ENCODE measurements around the gene PMM2.
"Not testable (repeated sequence)": the region's sequence is repeated elsewhere in the genome, so short reads cannot be mapped to it uniquely, and the experiment has no call there.

The PMM2 gene

DNA sequence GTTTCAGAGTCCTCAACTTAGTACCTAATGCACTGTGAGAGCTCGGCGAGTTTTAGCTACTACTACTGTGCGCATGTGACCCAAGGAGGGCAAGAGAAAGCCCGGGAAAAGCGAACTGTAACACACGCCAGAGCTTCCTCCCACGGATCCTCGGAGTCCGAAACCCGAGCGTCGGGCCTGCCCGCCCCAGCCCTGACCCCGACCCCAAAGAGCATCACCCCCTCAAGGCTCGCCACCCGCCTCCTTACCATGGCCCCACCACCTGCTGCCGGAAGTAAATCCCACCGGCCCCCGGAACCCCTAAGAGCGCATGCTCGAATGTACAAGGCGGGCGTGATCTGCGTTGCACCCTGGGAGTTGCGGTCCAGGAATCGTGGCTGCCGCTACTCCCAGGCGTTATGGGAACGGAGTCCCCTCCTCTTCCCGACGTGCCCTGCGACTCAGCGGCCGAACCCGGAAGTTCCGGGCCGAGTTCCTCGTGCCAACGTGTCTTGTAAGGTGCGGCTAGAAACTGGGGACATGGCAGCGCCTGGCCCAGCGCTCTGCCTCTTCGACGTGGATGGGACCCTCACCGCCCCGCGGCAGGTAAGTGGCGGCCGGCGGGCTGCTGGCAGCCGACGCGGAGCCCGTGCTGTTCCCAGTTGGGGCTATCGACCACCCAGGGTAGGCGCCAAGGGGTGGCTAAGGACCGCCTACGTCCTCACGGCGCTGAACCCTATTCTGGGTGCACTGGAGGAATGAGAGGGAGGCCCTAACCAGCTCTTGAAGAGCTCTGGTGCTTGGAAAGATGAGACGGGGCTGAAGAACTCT, at the start of gene PMM2, which contains the start of gene TMEM186:
TSS of gene PMM2 (plus strand) at position 476 of the 810 bp plus-strand sequence. CDS start at position 520, 44 bp downstream.
TSS of gene TMEM186 (minus strand) at position 276 of the 810 bp plus-strand sequence. CDS start at position 251, 25 bp downstream.
- DNase-seq (ENCODE audit: low read depth, low spot score), result peak; percentile 91

DNA sequence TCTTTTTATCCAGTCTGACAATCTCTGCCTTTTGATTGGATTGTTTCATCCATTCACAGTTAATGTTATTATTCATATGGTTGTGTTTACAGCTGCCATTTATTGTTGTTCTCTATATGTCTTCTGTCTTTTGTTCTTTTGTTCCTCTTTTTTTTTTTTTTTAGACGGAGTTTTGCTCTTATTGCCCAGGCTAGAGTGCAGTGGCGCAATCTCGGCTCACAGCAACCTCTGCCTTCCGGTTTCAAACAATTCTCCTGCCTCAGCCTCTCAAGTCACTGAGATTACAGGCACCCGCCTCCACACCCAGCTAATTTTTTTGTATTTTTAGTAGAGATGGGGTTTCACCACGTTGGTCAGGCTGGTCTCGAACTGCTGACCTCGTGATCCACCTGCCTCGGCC, 48.7 kb upstream of the PMM2 start:
- DNase-seq (ENCODE audit: low read depth, low spot score), result not testable (repeated sequence)

DNA sequence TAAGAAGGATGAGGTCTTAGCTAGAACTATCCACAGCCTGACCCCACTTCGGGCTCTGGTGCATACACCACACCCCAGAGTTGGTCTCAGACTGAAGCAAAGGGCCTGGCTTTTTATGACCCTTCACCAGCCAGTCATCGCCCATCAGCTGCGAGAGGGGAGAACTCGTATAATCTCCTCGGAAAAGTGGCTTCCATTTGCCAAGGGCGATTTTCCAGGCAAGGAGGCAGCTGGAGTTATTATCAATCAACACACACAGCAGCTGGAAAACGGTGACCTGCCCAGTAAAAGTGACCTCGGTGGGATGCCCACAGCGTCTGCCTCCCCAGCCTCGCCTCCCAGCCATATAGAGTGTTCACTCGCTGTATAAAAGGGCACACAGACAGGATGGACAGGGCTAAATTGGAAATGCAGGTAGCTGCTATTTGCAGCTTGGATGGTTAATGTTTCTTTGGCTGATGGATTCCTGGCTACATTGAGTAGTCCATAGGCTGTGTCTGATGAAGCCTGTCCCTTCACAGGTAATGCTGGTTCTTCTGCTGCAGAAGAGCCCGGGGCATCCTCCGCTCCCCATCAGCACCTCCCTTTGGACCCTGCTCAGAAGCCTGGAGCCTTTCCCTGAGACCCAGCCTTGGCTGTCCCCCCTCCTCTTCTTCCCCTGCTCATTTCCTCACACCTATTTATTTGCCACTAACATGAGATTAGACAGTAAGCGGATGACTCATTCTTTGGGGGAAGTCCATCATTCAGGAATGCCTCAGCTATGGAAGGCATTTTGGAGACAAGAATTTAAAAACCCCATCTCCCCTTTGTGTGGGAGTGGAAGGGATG, 45.9 kb upstream of the PMM2 start:
- DNase-seq (ENCODE audit: low read depth, low spot score), result no peak

DNA sequence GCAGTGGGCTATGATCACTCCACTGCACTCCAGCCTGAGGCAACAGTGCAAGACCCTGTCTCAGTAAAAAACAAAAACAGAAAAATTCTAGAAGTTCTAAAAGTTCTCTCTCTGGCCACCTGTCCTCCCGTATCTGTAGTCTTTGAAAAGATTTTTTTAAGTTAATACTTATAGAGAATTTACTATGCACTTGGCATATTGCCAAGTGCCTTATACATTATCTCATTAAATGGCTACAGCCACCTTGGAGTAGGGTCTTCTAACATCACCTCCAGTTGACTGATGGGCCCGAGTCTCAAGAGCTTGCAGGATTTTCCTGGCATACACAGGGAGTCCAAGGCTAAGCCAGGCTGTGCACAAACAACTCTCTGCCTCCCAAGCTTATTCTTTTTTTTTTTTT, 44.9 kb upstream of the PMM2 start:
- DNase-seq (ENCODE audit: low read depth, low spot score), result no peak

GRCh38 chr16:8753416-8754054, 44.1 kb upstream of the PMM2 start:
- DNase-seq (ENCODE audit: low read depth, low spot score), result no peak

DNA sequence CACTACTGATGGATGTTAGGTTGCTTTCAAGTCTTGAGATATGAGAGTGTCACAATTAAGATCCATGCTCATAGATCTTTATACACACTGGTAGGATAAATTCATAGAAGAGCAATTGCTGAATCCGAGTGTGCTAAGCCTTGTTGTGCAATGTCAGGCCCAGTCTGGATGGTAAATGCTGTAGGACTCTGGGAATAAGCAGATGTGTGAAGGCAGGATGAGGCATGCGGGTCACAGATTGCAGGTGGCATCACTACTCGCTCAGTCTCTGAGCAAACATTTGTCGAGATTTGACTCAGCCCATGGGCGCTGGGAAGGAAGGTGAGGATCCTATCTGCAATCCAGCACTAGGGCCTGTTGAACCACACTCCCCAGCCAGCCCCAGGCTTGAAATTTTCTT, 40.9 kb upstream of the PMM2 start:
- no peak for DNase-seq (ENCODE audit: low read depth, low spot score)

GRCh38 chr16:8758022-8758421, 39.6 kb upstream of the PMM2 start:
- no peak for DNase-seq (ENCODE audit: low read depth, low spot score)

DNA sequence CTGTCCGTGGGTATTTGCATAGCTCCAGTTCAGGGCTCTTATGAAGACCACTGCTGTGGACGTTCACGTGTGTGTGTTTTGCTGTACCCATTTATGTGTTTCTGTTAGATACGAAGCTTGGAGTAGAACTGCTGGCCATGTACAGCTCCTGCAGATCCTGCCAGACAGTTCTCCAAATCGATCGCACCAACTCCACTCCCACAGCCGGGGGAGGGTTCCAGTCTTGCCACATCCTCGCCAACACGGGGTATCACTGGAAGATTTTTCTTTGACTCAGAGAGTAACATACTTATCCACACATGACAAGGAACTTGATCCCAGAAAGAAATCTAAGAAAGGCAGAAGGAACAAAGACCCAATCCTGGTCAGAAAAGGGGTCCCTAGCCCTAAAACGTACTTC, 37.6 kb upstream of the PMM2 start:
- no peak for DNase-seq (ENCODE audit: low read depth, low spot score)

DNA sequence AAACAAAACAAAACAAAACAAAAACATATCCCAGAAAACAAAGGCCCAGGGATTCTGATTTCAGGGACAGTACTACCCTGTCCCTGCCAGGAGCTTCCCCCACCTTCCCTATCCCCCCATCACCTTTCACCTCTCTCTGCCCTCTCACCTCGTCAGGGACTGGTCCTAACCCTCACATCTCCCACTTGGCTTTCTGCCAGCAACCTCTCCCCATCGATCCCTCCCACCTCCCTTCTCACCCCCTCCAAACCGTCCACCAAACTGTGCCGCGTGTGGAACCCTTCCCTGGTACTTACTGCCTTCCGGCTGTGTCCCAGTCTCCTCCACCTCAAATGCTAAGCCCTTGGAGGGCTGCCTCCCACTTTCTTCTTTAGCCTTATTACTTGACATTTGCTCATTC, 36.6 kb upstream of the PMM2 start:
- no peak for DNase-seq (ENCODE audit: low read depth, low spot score)

GRCh38 chr16:8762254-8762653, 35.4 kb upstream of the PMM2 start:
- DNase-seq (ENCODE audit: low read depth, low spot score), result no peak

GRCh38 chr16:8763083-8763482, 34.6 kb upstream of the PMM2 start:
- DNase-seq (ENCODE audit: low read depth, low spot score), result no peak

- DNase-seq (ENCODE audit: low read depth, low spot score), result no peak
Measured at GRCh38 chr16:8763899-8764298, 33.7 kb upstream of the PMM2 start.

DNA sequence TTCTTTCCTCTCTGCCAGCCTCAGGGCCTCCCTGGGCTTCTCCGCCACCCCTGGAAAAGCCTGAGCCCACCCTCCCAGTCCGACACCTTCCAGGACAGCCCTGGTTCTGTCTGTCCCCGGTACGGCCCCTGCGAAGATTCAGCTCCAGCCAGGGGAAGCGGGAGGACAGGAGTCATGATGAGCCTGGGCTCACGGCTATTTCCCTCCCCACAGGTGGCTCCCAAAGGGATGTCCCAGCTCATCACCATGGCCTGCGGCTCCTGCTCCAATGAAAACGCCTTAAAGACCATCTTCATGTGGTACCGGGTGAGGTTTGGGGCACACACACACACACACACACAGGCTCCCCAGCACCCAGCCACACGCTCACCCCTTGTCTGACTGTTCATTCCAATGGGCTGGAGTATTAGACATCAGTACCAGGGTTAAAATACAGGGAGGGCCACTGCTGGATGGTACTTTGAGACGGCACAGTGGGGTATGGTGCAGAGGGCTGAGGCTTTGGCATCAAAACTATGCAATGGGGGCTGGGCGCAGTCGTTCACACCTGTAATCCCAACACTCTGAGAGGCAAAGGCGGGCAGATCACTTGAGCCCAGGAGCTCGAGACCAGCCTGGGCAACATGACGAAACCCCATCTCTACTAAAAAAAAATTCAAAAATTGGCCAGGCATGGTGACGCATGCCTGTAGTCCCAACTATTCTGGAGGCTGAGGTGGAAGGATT, 33.0 kb upstream of the PMM2 start:
- DNase-seq (ENCODE audit: low read depth, low spot score), result no peak

DNA sequence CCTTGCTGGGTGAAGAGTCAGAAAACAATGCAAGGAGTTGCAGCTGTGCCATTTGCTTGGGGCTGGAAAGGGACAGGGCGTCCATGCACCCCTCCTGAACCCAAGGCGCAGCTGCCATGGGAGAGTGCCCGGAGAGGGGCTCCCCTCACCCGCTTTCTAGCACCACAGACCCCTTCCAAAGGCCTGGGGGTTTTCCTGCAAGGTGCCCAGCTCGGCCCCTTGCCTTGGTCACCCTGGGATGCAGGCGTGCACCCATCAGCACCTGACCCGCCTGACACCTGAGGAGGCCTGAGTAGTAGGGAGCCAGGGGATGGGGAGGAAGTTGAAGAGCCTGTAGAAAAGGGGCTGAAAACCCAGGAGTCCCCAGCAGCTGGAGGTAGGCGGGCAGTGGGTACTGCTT, 30.5 kb upstream of the PMM2 start:
- DNase-seq (ENCODE audit: low read depth, low spot score), result no peak

- no peak for DNase-seq (ENCODE audit: low read depth, low spot score)
Measured at GRCh38 chr16:8768283-8768682, 29.4 kb upstream of the PMM2 start.

GRCh38 chr16:8768692-8769091, 28.9 kb upstream of the PMM2 start:
- no peak for DNase-seq (ENCODE audit: low read depth, low spot score)

DNA sequence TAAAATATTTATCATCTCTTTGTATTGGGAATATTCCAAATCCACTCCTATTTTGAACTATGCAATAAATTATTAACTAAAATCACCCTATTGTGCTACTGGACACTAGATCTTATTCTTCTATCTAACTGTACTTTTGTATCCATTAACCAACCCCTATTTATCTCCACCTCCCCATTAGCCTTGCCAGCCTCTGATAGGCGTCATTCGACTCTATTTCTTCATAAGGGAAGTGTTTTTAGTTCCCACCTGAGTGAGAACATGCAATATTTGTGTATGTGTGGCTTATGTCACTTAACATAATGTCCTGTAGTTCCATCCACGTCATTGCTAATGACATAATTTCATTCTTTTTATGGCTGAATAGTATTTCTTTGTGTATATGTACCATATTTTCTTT, 24.1 kb upstream of the PMM2 start:
- DNase-seq (ENCODE audit: low read depth, low spot score), result no peak

DNA sequence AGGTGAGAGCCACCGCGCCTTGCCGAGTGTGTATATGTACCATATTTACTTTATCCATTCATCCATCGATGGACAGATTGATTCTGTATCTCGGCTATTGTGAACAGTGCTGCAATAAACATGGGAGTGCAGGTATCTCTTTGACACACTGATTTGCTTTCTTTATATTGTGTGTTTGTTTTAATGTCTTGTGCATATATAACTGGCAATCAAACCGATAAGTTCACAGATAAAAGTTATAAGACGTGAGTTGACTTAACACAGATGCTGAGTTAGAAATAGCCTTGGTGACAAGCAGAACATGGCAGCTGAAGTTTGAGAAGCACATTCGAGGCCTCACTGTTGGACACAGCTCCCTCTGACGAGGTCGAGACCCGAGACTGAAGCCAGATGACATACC, 23.4 kb upstream of the PMM2 start:
- DNase-seq (ENCODE audit: low read depth, low spot score), result no peak

- DNase-seq (ENCODE audit: low read depth, low spot score), result no peak
Measured at GRCh38 chr16:8775359-8775758, 22.3 kb upstream of the PMM2 start.

GRCh38 chr16:8776129-8776584, 21.5 kb upstream of the PMM2 start:
- DNase-seq (ENCODE audit: low read depth, low spot score), result no peak

DNA sequence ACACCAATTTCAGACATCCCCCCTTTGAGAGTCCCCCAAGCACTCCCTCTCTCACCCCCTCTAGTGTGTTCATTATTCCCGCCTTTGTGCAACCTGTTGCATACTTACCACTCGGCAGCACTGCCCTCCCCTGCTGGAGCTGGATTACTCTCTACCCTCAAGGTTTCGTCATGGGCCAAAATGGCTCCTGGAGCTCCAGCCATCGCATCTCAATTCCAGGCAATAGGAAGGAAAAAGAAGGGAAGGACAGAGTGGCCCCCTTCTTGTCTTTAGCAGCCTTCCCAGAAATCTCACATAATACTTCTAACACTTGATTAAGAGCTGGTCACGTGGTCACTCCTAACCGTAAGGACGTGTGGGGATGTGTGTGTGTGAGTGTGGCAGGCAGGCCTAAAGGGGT, 20.4 kb upstream of the PMM2 start:
- no peak for DNase-seq (ENCODE audit: low read depth, low spot score)

DNA sequence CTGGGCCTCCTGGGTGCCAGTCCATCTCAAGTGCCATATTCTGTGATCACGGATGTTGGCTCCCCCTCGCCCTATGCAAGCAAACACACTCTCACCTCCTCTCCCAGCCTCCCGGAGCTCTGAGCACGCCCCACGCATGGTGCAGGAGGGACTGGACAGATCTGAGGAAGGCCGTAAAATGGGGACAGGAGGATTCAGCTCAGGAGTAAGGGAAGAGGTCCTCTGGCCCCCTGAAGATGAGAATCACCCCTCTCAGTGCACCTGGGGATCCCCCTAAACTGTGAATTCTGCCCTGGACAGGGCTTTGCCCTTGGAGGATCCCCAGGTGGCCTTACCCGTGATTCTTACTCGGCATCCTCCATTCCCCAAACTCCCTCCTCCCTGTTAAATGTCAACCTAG, 15.8 kb upstream of the PMM2 start:
- DNase-seq (ENCODE audit: low read depth, low spot score), result no peak
